HG03521 (cell line): ENCODE data around the gene SMCO2.

Source experiments
- ATAC-seq: cut with Tn5 transposase; IDR thresholded peaks from one replicate; pipeline ENCODE4 v1.9.1; 2021; ENCODE audit warnings: mild to moderate bottlenecking, moderate library complexity; ENCODE audit not compliant: unreplicated experiment

SMCO2 gene

DNA sequence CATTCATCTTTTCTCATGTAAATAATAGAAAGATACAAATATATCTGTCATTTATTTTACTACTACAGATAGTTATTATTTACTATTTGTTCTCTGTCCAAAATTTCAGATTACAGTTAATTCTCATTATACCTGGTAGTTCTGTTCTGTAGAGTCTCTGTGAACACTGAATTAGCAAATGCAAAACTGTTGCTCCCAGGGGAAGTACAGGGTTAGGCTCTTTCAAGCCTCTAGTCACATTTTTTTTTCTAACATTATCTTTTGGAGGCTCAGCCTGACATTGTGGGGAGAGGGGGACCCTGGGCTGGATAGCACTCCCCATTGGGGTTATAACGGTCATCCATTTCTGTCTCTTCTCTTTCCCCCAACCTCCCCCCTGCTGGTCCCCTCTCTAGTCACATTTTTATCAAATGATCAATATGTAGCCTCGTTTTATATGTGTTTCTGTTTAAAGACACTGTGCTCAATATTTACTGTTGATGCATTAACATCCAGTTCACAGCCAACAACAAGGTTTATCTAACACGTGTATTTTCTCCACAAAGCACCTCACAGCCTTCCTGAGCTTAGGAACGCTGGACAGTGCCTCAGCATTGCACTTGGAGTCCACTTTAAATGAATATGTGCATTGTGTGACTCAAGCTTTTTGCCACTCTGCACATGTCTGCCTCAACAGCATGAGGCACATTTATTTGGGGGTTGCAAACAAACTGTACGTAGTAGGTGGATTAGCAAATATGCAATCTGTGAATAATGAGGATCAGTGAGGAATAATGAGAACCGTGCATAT lies 4.7 kb downstream of the SMCO2 start:
- no peak for ATAC-seq

DNA sequence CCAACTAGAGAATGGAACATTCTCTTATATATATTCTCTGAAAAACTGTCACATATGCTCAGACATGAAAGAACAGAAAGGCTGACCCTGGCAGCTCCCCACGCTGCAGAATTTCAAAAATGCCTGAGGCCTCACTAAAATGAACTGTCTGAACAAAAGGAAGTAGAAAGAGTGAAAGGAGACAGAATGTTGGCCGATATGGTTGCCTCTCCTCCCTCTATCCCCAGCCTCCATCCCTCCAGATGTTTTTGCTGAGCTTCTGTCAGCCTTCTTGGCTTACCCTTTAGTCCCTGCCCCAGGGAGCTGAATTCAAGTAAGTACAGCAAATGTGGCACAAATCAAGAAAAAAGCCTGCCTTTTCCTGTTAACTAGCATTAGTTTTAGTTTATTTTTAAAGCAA lies 6.9 kb downstream of the SMCO2 start:
- ATAC-seq, result no peak

- ATAC-seq, result no peak
These were observed 9.1 kb downstream of the SMCO2 start for GRCh38 chr12:27455589-27455988.

GRCh38 chr12:27456618-27457017 lies 10.1 kb downstream of the SMCO2 start:
- ATAC-seq, result no peak

DNA sequence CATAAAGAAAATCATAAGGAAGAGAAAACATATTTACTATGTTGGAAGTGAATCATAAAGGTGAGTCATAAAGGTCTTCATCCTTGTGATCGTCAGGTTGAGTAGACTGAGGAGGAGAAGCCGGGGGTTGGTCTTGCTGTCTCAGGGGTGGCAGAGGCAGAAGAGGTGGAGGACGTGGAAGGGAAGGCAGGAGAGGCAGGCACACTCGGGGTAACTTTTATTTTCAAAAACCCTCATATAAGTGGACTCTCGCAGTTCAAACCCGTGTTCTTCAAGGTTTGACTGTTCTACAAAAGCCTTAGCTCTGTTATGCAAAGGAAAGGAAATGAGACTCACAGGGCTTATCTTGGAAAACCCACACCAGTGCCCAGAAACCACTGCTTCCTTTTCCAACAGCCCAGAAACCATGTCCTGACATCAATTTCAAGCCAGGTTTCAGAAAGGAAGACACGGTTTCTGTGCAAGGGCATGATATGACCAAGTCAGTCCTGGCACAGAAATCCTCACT lies 14.0 kb downstream of the SMCO2 start:
- ATAC-seq, result no peak

DNA sequence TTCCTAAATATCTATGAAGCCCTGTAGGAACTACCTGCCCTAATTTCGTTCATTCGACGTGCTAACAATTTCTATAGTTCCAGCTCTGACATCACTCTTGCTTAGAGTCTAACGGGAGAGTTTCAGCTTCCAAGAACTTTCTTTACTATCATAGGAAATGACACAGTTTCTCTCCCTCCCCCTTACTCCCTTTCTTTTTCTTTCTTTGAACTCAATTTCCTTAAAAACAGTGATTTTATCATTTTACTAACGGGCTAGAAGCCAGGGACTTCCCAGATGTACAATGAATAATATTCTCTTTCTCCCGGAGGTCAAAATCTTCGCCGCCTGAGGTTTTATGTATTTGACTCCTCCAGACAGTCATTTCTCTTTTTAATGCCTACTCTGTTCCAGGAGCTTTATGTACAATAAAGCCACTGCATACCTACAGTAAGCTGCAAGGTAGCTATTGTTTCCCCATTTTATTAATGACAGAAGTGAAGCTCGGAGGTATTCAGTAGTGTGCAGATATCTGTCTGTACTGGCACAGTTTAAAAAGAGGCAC lies 15.7 kb downstream of the SMCO2 start:
- no peak for ATAC-seq

- no peak for ATAC-seq
These were observed 16.3 kb downstream of the SMCO2 start for GRCh38 chr12:27462851-27463250.

GRCh38 chr12:27463511-27464219 lies 17.1 kb downstream of the SMCO2 start:
- ATAC-seq, result no peak

DNA sequence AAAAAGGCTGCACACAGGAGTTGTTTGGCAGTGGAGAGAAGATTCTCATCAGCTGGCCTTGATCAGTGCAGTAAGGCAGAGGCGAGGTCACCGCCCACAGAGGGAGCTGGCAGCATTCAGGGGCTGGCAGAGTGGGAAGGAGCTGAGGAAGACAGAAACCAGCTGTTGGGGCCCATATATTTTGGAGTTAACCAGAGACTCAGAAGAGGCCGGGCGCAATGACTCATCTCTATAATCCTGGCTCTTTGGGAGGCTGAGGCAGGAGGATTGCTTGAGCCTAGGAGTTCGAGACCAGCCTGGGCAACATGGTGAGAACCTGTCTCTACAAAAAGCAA lies 17.7 kb downstream of the SMCO2 start:
- ATAC-seq, result no peak

DNA sequence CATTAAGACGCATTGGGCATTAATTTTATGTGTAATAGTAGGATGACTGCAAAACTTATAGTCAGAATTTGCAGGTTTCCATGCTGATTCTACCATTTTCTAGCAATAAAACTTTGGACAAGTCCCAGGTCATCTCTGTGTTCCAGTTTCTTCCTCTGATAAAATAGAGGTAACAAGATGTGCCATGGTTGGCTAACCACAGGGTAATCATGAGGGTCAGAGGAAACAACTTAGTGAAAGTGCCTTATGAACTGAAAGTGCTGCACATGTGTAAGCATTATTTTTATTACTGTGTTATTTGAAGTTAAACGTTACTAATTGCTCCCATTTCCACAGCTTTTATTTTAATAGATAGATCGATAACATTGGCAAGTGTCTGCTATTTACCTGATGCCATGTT lies 21.1 kb downstream of the SMCO2 start:
- no peak for ATAC-seq

GRCh38 chr12:27468241-27468640 lies 21.7 kb downstream of the SMCO2 start:
- no peak for ATAC-seq

GRCh38 chr12:27469176-27469736 lies 22.7 kb downstream of the SMCO2 start:
- ATAC-seq, result no peak

GRCh38 chr12:27472604-27473003 lies 26.1 kb downstream of the SMCO2 start:
- no peak for ATAC-seq

DNA sequence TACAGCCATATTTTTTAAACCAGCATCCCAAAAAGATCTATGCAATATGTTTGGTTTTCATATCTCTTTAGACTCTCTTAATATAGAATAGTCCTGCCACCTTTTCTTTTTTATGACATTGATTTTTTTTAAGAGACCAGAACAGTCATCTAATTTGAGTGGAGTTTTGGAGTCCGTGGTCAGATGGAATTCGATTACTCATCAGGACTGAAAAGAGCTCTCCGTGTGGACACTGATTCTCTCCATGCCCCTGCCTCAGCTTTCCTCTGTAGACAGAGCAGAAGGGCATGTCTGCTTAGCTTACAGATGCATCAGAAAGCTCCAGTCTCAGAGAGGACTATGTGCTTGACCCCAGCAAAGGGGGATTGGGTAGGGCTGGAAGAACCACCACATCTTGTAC lies 27.8 kb downstream of the SMCO2 start:
- ATAC-seq, result no peak

GRCh38 chr12:27477049-27477448 lies 30.5 kb downstream of the SMCO2 start:
- ATAC-seq, result no peak

DNA sequence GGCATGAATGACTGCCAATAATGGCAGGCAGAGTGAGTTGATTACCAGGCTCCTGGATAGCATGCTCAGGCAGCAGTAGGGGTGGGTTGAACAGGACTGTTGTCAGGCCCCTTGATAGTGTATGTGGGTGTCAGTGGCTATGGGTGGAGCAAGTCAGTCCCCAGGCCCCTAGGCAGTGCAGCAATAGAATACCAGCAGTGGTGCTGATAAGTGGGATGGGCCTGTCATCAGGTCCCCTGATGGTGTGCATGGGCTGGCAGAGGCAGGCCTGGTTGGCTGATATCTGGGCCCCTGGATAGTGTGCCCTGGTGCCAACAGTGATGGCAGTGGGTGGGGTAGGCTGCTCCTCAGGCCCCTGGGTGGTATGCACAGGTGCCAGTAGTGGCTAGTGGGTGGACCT lies 32.4 kb downstream of the SMCO2 start:
- ATAC-seq, result no peak

GRCh38 chr12:27480016-27480415 lies 33.5 kb downstream of the SMCO2 start:
- ATAC-seq, result no peak

DNA sequence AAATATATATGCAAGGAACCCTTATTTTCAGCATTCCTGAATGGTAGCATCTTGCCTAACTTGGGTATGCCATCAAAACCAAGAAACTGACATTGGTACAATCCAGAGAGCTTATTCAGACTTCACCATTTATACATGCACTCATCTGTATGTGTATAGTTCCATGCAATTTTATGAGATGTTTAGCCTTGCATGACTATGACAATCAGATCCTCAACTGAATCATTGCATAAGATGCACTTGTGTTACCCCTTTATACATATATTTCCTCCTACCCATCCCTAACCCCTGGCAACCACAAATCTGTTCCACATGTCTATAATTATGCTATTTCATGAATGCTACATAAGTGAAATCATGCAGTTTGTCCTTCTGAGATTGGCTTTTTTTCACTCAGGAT lies 40.4 kb downstream of the SMCO2 start:
- no peak for ATAC-seq

DNA sequence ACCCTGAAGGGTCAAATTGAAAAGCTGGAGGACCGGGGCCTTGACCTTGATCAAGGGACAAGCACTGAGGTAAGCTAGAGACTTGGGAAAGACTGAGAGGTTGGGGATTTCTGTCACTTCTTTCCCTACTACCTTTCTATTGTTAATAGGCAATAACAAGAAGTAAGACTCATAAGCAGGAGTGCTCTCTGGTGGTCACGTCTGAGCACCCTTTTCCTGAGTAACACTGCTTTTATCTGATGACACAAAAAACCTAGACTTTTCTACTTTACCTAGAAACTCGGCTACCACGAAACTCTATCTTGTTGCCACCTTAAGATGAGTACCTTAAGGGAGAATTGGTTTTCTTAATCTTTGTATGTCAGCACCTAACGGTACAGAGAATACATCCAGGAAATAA lies 41.9 kb downstream of the SMCO2 start:
- no peak for ATAC-seq

- no peak for ATAC-seq
These were observed 44.7 kb downstream of the SMCO2 start for GRCh38 chr12:27491226-27491625.

DNA sequence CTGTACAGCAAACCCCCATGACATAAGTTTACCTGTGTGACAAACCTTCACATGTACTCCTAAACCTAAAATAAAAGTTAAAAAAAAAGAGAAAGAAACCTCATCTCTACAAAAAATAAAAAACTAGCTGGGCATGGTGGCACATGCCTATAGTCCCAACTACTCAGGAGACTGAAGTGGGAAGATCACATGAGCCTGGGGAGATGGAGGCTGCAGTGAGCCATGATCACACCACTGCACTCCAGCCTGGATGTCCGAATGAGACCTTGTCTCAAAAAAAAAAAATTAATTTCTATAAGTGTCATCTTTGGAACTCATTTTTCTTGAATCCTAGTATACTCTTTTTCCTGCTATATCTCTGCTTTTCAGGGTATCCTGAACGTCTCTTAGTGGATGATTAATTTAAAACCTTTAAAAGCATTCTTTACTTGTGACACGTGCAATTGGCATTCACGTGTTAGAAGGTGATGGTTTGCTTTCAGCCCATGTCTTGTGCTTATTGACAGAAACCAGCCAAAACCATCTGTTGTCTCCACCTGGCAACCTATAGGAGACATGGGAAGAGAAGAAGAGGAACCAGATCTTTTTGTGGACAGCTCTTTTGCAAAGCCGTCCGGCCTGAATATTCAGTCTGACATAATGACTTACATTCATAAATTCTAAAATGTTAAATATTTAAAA lies 46.9 kb downstream of the SMCO2 start:
- no peak for ATAC-seq
